ENCODE results near the gene SCNN1G. TPM values are rescaled to one million over a fixed set of nuclear protein-coding genes. Genes with fewer than 3 reads are reported as not detected.

The SCNN1G gene
- total and polyA plus RNA-seq, 9 of the 15 experiments (the other 6 are each of a cell fraction or from before 2014, with no cell fraction given): not detected

DNA sequence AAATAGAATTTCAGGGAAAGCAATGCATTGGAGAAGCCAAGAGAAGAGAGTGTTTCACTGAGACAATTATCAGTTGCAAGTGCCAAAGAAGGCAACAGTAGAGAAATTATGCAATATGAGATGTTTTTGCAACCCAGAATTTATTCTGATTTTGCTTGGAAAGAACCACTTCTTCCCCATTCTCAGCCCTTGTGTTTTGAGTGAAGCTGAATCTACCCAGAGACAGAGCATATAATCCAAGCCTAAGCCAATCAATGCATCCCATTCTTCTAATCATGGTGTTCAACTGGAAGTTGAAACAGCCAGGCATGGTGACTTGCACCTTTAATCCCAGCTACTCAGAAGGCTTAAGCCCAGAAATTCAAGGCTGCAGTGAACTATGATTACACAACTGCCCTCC, 6.9 kb upstream of the SCNN1G start:
- no TSS peak for BruUV-seq (replicated peaks)
- H3K9ac ChIP-seq (ENCODE audit: insufficient read depth in 1 of 2, low read depth in 2 of 2, low read length in 2 of 2): no peak overlapping the region
- H3K36me3 ChIP-seq (ENCODE audit: control insufficient read depth, insufficient read depth, low read length): no peaks in the 10 kb centered on the region
- no peaks in the 10 kb centered on the region for H3K79me2 ChIP-seq (ENCODE audit: control insufficient read depth, insufficient read depth, low read length)
- H3K9me1 ChIP-seq (ENCODE audit: control insufficient read depth, insufficient read depth, low read length): no peaks in the 10 kb centered on the region
- intact Hi-C loops (cut with micrococcal nuclease): no loop called here
- ChIA-PET CTCF (ENCODE audit: low intra/inter-chr PET ratio) (no interaction called here), POLR2A (no interaction called here)
- no peak for TF ChIP-seq ZNF347 (CRISPR knock-in tag; IDR thresholded peaks at IDR 0.05; ENCODE audit: low read depth)
- TF ChIP-seq RFX5 (IDR thresholded peaks at IDR 0.05; ENCODE audit: low read depth, low read length): no peak
- TF ChIP-seq XRCC3 (IDR thresholded peaks at IDR 0.05): no peak
- TF ChIP-seq, protein P1, sequence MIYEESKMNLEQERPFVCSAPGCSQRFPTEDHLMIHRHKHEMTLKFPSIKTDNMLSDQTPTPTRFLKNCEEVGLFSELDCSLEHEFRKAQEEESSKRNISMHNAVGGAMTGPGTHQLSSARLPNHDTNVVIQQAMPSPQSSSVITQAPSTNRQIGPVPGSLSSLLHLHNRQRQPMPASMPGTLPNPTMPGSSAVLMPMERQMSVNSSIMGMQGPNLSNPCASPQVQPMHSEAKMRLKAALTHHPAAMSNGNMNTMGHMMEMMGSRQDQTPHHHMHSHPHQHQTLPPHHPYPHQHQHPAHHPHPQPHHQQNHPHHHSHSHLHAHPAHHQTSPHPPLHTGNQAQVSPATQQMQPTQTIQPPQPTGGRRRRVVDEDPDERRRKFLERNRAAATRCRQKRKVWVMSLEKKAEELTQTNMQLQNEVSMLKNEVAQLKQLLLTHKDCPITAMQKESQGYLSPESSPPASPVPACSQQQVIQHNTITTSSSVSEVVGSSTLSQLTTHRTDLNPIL (CRISPR knock-in tag; IDR thresholded peaks at IDR 0.05): no peak
- TF ChIP-seq ARHGAP35 (IDR thresholded peaks at IDR 0.05; ENCODE audit: partially characterized antibody): no peak
- DNase-seq (ENCODE audit: extremely low read depth in 1 of 4, low spot score in 3 of 4): no peak
- H3K9me3 ChIP-seq (replicated peaks; ENCODE audit: control insufficient read depth, insufficient read depth, low read depth, low read length): no peaks in the 10 kb centered on the region
- H4K20me1 ChIP-seq (replicated peaks; ENCODE audit: control insufficient read depth, insufficient read depth, low read length): no peaks in the 10 kb centered on the region
- H3K27ac ChIP-seq (ENCODE audit: extremely low read depth, low read depth, low read length): no peak overlapping the region
- in situ Hi-C loops (cut with MboI): no loop called here
- no peak for FAIRE-seq
- H3K27me3 ChIP-seq (ENCODE audit: control insufficient read depth in 2 of 2, insufficient read depth in 2 of 2, low read length in 2 of 2): peaks cover 0 to 5% of the 10 kb centered on the region in 2 experiments; a peak in 2 of 5 replicates
- ATAC-seq: no peak
- H3K4me2 ChIP-seq (ENCODE audit: insufficient read depth, low read length): no peak overlapping the region
- H2AFZ ChIP-seq (ENCODE audit: low read depth, low read length): no peak overlapping the region
- no peaks in the 10 kb centered on the region for H3K4me1 ChIP-seq (replicated peaks in 1 of 2; ENCODE audit: control insufficient read depth in 2 of 2, insufficient read depth in 2 of 2, low read length in 2 of 2)
- H3K4me3 ChIP-seq: no peak overlapping the region

DNA sequence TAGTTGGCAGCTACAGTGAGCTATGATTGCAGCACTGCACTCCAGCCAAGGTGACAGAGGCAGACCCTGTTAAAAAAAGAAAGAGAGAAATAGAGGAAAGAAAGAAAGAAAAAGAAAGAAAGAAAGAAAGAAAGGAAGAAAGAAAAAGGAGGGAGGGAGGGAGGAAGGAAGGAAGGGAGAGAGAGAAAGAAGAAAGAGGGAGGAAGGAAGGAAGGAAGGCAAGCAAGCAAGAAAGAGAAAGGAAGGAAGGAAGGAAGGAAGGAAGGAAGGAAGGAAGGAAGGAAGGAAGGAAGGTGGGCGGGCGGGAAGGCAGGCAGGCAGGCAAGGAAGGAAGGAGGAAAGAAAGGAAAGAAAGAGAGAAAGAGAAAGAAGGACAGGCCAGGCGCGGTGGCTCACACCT, 1.0 kb upstream of the SCNN1G start:
- POLR2A ChIA-PET: no interaction called here

More for the DNA sequence above, 1.0 kb upstream of the SCNN1G start:
- peaks cover 15 to 26% of the 10 kb centered on the region in 2 experiments; a peak in 4 of 5 replicates for H3K27me3 ChIP-seq (ENCODE audit: control insufficient read depth in 2 of 2, insufficient read depth in 2 of 2, low read length in 2 of 2)
- H3K36me3 ChIP-seq (ENCODE audit: control insufficient read depth, insufficient read depth, low read length): no peaks in the 10 kb centered on the region
- DNase-seq (ENCODE audit: extremely low read depth in 1 of 4, low spot score in 3 of 4) (no peak), ATAC-seq (no peak), FAIRE-seq (no peak)
- no peaks in the 10 kb centered on the region for H3K79me2 ChIP-seq (ENCODE audit: control insufficient read depth, insufficient read depth, low read length)
- peaks cover 0 to 13% of the 10 kb centered on the region in 2 experiments; a peak in 2 of 5 replicates for H3K4me1 ChIP-seq (replicated peaks in 1 of 2; ENCODE audit: control insufficient read depth in 2 of 2, insufficient read depth in 2 of 2, low read length in 2 of 2)
- H3K9ac ChIP-seq (ENCODE audit: insufficient read depth in 1 of 2, low read depth in 2 of 2, low read length in 2 of 2): no peak overlapping the region
- intact Hi-C loops (cut with micrococcal nuclease): no loop called here
- H2AFZ ChIP-seq (ENCODE audit: low read depth, low read length): no peak overlapping the region
- TF ChIP-seq, protein P2, sequence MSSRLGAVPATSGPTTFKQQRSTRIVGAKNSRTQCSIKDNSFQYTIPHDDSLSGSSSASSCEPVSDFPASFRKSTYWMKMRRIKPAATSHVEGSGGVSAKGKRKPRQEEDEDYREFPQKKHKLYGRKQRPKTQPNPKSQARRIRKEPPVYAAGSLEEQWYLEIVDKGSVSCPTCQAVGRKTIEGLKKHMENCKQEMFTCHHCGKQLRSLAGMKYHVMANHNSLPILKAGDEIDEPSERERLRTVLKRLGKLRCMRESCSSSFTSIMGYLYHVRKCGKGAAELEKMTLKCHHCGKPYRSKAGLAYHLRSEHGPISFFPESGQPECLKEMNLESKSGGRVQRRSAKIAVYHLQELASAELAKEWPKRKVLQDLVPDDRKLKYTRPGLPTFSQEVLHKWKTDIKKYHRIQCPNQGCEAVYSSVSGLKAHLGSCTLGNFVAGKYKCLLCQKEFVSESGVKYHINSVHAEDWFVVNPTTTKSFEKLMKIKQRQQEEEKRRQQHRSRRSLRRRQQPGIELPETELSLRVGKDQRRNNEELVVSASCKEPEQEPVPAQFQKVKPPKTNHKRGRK (tag; IDR thresholded peaks at IDR 0.05): peak; percentile 33; the same call in 1 of the 2 replicates
- TF ChIP-seq CREB3 (tag; conservative IDR thresholded peaks at IDR 0.05; ENCODE audit: low read depth): no peak
- no peaks in the 10 kb centered on the region for H3K9me3 ChIP-seq (replicated peaks; ENCODE audit: control insufficient read depth, insufficient read depth, low read depth, low read length)
- BruUV-seq (replicated peaks): no TSS peak
- H3K9me1 ChIP-seq (ENCODE audit: control insufficient read depth, insufficient read depth, low read length): no peaks in the 10 kb centered on the region
- 0 out of 2 replicates have a peak, but pooled peaks cover 3% of the 10 kb centered on the region for H4K20me1 ChIP-seq (replicated peaks; ENCODE audit: control insufficient read depth, insufficient read depth, low read length)
- H3K4me2 ChIP-seq (ENCODE audit: insufficient read depth, low read length): no peak overlapping the region
- H3K4me3 ChIP-seq: no peak overlapping the region
- H3K27ac ChIP-seq (ENCODE audit: extremely low read depth, low read depth, low read length): no peak overlapping the region
- CTCF ChIA-PET (ENCODE audit: low intra/inter-chr PET ratio): interaction anchor here (1.1 to 2.3 kb wide), 3 partner anchors 253 to 856 kb away, joined by 4 to 21 read pairs (median 8); partner anchors contain the start of genes EARS2 and UBFD1
- in situ Hi-C loops (cut with MboI): loop anchor here (10.0 kb wide), 1 partner anchor 253 kb away; no protein-coding TSS in a partner anchor
- no CpG with 5 or more reads among the region's 4 CpGs for WGBS (ENCODE audit: insufficient coverage, low coverage, missing lambda C conversion rate)
